DMS53 treated with DMSO at 0.1 percent for 48 hours (cell line): ENCODE results near the gene SARNP.

Experiments
- DNase-seq: peaks from one replicate; lab custom pipeline; 2025; ENCODE audit not compliant: unreplicated experiment; lab: John Stamatoyannopoulos, UW

SARNP gene

GRCh38 chr12:55711786-55712553 lies 105.6 kb downstream of the SARNP start:
- no peak for DNase-seq

DNA sequence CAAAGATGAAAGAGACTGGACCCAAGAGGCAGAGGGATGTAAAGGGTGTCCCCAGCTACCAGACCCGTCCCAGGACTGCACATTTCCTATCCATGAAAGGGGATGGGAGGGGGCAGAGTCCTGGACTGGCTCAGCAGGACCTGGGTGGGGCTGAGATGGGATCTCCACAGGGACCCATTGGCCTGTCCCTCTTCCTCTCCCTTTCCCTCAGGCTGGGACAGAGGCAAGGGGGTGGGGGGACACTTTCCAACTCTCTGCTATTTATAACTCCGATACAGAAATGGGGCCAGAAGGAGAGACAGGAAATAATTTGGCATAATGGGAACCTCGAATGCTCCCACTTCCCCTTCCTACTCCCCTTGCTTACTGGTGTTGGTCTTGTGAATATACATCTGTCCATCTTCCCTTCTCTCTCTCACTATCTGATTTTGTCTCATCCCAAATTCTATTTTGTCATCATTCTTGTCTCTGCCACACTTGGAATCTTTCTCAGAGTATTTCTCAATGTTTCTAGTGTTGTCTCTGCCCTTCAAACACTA lies 108.8 kb downstream of the SARNP start:
- no peak for DNase-seq

DNA sequence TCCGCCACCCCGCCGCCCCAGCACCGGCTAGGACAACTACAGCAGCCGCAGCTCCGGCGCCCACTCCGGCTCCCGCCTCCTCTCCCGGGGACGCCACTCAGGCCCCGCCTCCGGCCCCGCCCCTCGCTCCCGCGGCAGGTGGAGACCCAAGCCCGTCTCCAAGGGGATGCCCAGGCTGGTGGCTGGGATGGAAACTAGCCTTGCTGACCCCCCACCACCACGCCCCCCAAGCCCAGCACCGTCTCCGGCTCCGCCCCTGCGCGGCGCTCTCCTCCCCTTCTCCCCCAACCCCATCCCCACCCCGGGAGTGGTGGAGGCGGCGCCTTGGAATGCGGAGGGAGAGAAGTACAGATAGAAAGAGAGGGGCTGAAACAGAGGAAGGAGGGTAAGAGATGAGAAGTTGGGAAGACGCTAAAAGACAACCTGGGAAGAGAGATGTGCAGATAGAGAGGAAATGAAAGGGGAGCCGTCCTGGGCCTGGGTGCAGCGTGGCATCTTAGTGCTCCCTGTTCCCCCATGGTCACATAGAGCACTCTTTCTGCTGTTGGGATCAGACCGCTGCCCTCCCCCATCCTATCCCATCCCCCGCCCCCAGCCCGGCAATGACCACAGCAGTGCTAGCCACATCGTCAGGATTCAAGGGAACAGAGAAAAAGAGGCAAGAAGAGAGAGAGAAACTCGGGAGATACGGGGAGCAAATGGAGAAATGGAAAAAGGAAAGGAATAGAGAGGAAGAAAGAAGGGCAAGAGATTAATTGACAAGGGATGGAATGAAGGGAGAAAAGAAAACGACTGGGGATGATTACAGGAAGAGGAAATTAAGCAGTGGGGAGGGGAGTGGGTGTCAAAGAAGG lies 109.5 kb downstream of the SARNP start, which contains the start of gene ITGA7:
TSS of gene ITGA7 (minus strand) at position 64 of the 854 bp plus-strand sequence. CDS start 222 bp downstream, outside the sequence.
- DNase-seq, result peak; percentile 12
